SK-N-DZ (cell line): ENCODE results near the gene COTL1.
"Not testable (repeated sequence)": the region's sequence is repeated elsewhere in the genome, so short reads cannot be mapped to it uniquely, and the experiment has no call there.

Source experiments
- DNase-seq: peaks from one replicate; pipeline ENCODE4 v3.0.0-alpha.2; 2015; ENCODE audit warnings: low spot score

Gene COTL1

GRCh38 chr16:84643674-84644073 lies 25.8 kb upstream of the COTL1 start:
- no peak for DNase-seq

- DNase-seq = no peak
Observed at GRCh38 chr16:84643180-84643583, 25.3 kb upstream of the COTL1 start.

- DNase-seq = no peak
Observed at GRCh38 chr16:84641643-84642358, 23.9 kb upstream of the COTL1 start.

- DNase-seq = no peak
Observed at GRCh38 chr16:84640145-84640544, 22.3 kb upstream of the COTL1 start.

GRCh38 chr16:84638231-84638806 lies 20.4 kb upstream of the COTL1 start:
- no peak for DNase-seq

GRCh38 chr16:84637709-84638108 lies 19.8 kb upstream of the COTL1 start:
- DNase-seq = no peak

GRCh38 chr16:84635702-84636101 lies 17.8 kb upstream of the COTL1 start:
- DNase-seq = no peak

- DNase-seq = no peak
Observed at GRCh38 chr16:84633622-84634021, 15.7 kb upstream of the COTL1 start.

GRCh38 chr16:84632862-84633261 lies 15.0 kb upstream of the COTL1 start:
- DNase-seq = not testable (repeated sequence)

GRCh38 chr16:84631886-84632285 lies 14.0 kb upstream of the COTL1 start:
- no peak for DNase-seq

- no peak for DNase-seq
Observed at GRCh38 chr16:84631153-84631466, 13.2 kb upstream of the COTL1 start.

- DNase-seq = no peak
Observed at GRCh38 chr16:84630446-84631152, 12.7 kb upstream of the COTL1 start.

GRCh38 chr16:84630009-84630408 lies 12.1 kb upstream of the COTL1 start:
- no peak for DNase-seq

GRCh38 chr16:84629580-84629979 lies 11.7 kb upstream of the COTL1 start:
- DNase-seq = no peak

- no peak for DNase-seq
Observed at GRCh38 chr16:84628226-84628731, 10.4 kb upstream of the COTL1 start.

- DNase-seq = no peak
Observed at GRCh38 chr16:84625556-84625955, 7.7 kb upstream of the COTL1 start.

GRCh38 chr16:84620913-84621312 lies 3.0 kb upstream of the COTL1 start:
- not testable (repeated sequence) for DNase-seq

- no peak for DNase-seq
Observed at GRCh38 chr16:84618581-84619460, 943 bp upstream of the COTL1 start.

- DNase-seq = no peak
Observed at GRCh38 chr16:84617041-84617790, 662 bp downstream of the COTL1 start.

GRCh38 chr16:84616515-84616914 lies 1.4 kb downstream of the COTL1 start:
- no peak for DNase-seq
